IMR-90 (cell line): Measurements from ENCODE around the gene TOP2B. TPM values are rescaled to one million over a fixed set of nuclear protein-coding genes. Genes with fewer than 3 reads are reported as not detected.

Experiments
- ATAC-seq: fragments of 200-7000 bp; cut with Tn5 transposase; 2 replicates; pipeline ENCODE4 v1.9.1; 2020; ENCODE audit warnings: low read depth, mild to moderate bottlenecking, moderate library complexity
- BruUV-seq: library from RNA; stranded (reverse); fragments of 400-500 nt; replicated peaks from 2 replicates; lab custom pipeline; 2021; lab: Mats Ljungman, UMichigan
- CTCF ChIA-PET: fragments of 300-600 bp; formaldehyde crosslinking; extraction: SDS; loops from one replicate; lab custom pipeline; 2021; ENCODE audit warnings: antibody characterized with exemption; lab: Yijun Ruan, JAX
- POLR2A ChIA-PET: fragments of 300-600 bp; sonication (Branson Sonifier 250); formaldehyde crosslinking; loops from one replicate; lab custom pipeline; 2022; ENCODE audit warnings: antibody characterized with exemption; ENCODE audit not compliant: unreplicated experiment; lab: Charles Lee
- DNase-seq: peaks from one replicate; pipeline ENCODE4 v3.0.0; 2013
- H2AFZ ChIP-seq: replicated peaks from 2 replicates; pipeline ENCODE3; 2013; ENCODE audit warnings: low read length, mild to moderate bottlenecking; ENCODE audit not compliant: poor library complexity
- H2AK5ac ChIP-seq: 2 replicates; pipeline ENCODE4 v1.6.1; 2013; ENCODE audit warnings: low read depth, low read length, inconsistent platforms
- H2AK9ac ChIP-seq: replicated peaks from 2 replicates; pipeline ENCODE3; 2013; ENCODE audit warnings: mild to moderate bottlenecking, low read depth, low read length, moderate library complexity; ENCODE audit not compliant: poor library complexity
- H2BK120ac ChIP-seq: 2 replicates; pipeline ENCODE4 v1.6.1; 2013; ENCODE audit warnings: low read depth, low read length, inconsistent platforms
- H2BK15ac ChIP-seq: 3 replicates; pipeline ENCODE4 v1.6.1; 2013; ENCODE audit warnings: low read depth, low read length, inconsistent platforms
- H2BK20ac ChIP-seq: 2 replicates; pipeline ENCODE4 v1.6.1; 2013; ENCODE audit warnings: low read depth, mild to moderate bottlenecking, inconsistent platforms, low read length, moderate library complexity
- H2BK5ac ChIP-seq: 2 replicates; pipeline ENCODE4 v1.6.1; 2013; ENCODE audit warnings: mild to moderate bottlenecking, low read depth, low read length, inconsistent platforms; ENCODE audit not compliant: poor library complexity, severe bottlenecking
- H3K14ac ChIP-seq: replicated peaks from 2 replicates; pipeline ENCODE4 v1.6.1; 2013; ENCODE audit warnings: low read depth, low read length, inconsistent platforms
- H3K18ac ChIP-seq: 2 replicates; pipeline ENCODE4 v1.6.1; 2013; ENCODE audit warnings: low read depth, low read length, control low read depth
- H3K23ac ChIP-seq: 2 replicates; pipeline ENCODE4 v1.6.1; 2013; ENCODE audit warnings: low read depth, low read length, inconsistent platforms
- H3K27ac ChIP-seq: 2 replicates; pipeline ENCODE4 v1.5.1; 2013; ENCODE audit warnings: mild to moderate bottlenecking, control low read depth, low read length; ENCODE audit not compliant: insufficient read depth
- H3K27me3 ChIP-seq: 2 replicates; pipeline ENCODE4 v1.6.1; 2013; ENCODE audit warnings: low read length; ENCODE audit not compliant: control insufficient read depth, insufficient read depth
- H3K36me3 ChIP-seq: 2 replicates; pipeline ENCODE4 v1.6.1; 2013; ENCODE audit warnings: low read length, mixed read lengths; ENCODE audit not compliant: control insufficient read depth, insufficient read depth
- H3K4ac ChIP-seq: 2 replicates; pipeline ENCODE4 v1.6.1; 2013; ENCODE audit warnings: low read depth, low read length, inconsistent platforms
- H3K4me1 ChIP-seq: 2 replicates; pipeline ENCODE4 v1.6.1; 2013; ENCODE audit warnings: low read length, mixed read lengths; ENCODE audit not compliant: control insufficient read depth, insufficient read depth
- H3K4me2 ChIP-seq: 2 replicates; pipeline ENCODE4 v1.6.1; 2013; ENCODE audit warnings: low read depth, mild to moderate bottlenecking, control low read depth, low read length, moderate library complexity
- H3K4me3 ChIP-seq: 2 replicates; pipeline ENCODE4 v1.5.1; 2013; ENCODE audit warnings: low read depth, mild to moderate bottlenecking, control low read depth, low read length, moderate library complexity; ENCODE audit not compliant: insufficient read depth
- H3K56ac ChIP-seq: 2 replicates; pipeline ENCODE4 v1.6.1; 2013; ENCODE audit warnings: low read length, inconsistent platforms; ENCODE audit not compliant: insufficient read depth; ENCODE audit errors: extremely low read depth
- H3K79me1 ChIP-seq, 2 experiments: 2 replicates each; pipeline ENCODE4 v1.6.1; 2013; ENCODE audit warnings: low read length in 2 of 2, inconsistent platforms in 1 of 2, low read depth in 1 of 2
- H3K9ac ChIP-seq: 2 replicates; pipeline ENCODE4 v1.6.1; 2013; ENCODE audit warnings: low read depth, low read length, control low read depth
- H3K9me1 ChIP-seq: 2 replicates; pipeline ENCODE4 v1.6.1; 2013; ENCODE audit warnings: low read length, inconsistent platforms; ENCODE audit not compliant: insufficient read depth
- H3K9me3 ChIP-seq: 2 replicates; pipeline ENCODE4 v1.6.1; 2013; ENCODE audit warnings: low read length; ENCODE audit not compliant: control insufficient read depth, insufficient read depth
- H4K20me1 ChIP-seq: 2 replicates; pipeline ENCODE4 v1.6.1; 2013; ENCODE audit warnings: low read length, inconsistent platforms; ENCODE audit not compliant: insufficient read depth
- H4K5ac ChIP-seq: 2 replicates; pipeline ENCODE4 v1.6.1; 2013; ENCODE audit warnings: mild to moderate bottlenecking, low read depth, low read length, control low read depth
- H4K8ac ChIP-seq, 2 experiments: 2 replicates each; pipeline ENCODE4 v1.6.1; 2013; ENCODE audit warnings: low read depth in 2 of 2, low read length in 2 of 2, control low read depth in 1 of 2, inconsistent platforms in 1 of 2
- H4K91ac ChIP-seq: 2 replicates; pipeline ENCODE4 v1.6.1; 2013; ENCODE audit warnings: low read depth, low read length, inconsistent platforms; ENCODE audit not compliant: insufficient read depth
- BHLHE40 ChIP-seq: fragments of 150-350 bp; IDR thresholded peaks from 2 replicates; pipeline ENCODE4 v1.6.1; 2016; ENCODE audit warnings: mild to moderate bottlenecking, low read depth, low read length
- CEBPB ChIP-seq: IDR thresholded peaks from 2 replicates; pipeline ENCODE4 v1.6.1; 2012; ENCODE audit warnings: low read depth, low read length, improper control_type of control experiment
- MAFK ChIP-seq: IDR thresholded peaks from 2 replicates; pipeline ENCODE4 v1.6.1; 2012; ENCODE audit warnings: low read depth, low read length, improper control_type of control experiment
- RAD21 ChIP-seq: IDR thresholded peaks from 2 replicates; pipeline ENCODE4 v1.6.1; 2012; ENCODE audit warnings: low read length, improper control_type of control experiment
- SMC3 ChIP-seq: fragments of 150-350 bp; IDR thresholded peaks from 2 replicates; pipeline ENCODE4 v1.6.1; 2016; ENCODE audit warnings: low read depth, mild to moderate bottlenecking, antibody characterized with exemption, low read length, moderate library complexity
- WGBS, 2 experiments: methylation state at CpG; one replicate each; pipeline versions ENCODE4 v1.1.5 to v1.1.7; 2013; ENCODE audit warnings: missing lambda C conversion rate in 2 of 2; ENCODE audit not compliant: insufficient read length in 1 of 2; ENCODE audit errors: extremely low coverage in 2 of 2; 5-methylcytosine and 5-hydroxymethylcytosine counted together
- dilution Hi-C: fragments of 300-500 bp; cut with HindIII; formaldehyde crosslinking; loops from one replicate; pipeline ENCODE4 v1.14.3; 2018; ENCODE audit warnings: low sequenced_read_pairs; ENCODE audit not compliant: unreplicated experiment
- in situ Hi-C: fragments of 300-500 bp; cut with MboI; formaldehyde crosslinking; loops from 3 replicates; pipeline ENCODE4 v1.14.3; 2019; ENCODE audit warnings: low sequenced_read_pairs, inconsistent platforms, mixed read lengths
- intact Hi-C: fragments of 100-400 bp; cut with micrococcal nuclease; formaldehyde crosslinking; loops from 2 replicates; pipeline ENCODE4 v1.10.0; 2022
- polyA plus RNA-seq, 3 experiments: library from polyadenylated mRNA; depleted of rRNA; stranded (reverse); fragments of >200 nt; gene quantifications; 2 replicates each; pipeline ENCODE4 v1.2.3, GENCODE V29; 2012; ENCODE audit warnings: low replicate concordance in 1 of 3
- total RNA-seq: library from RNA; depleted of rRNA; stranded (reverse); fragments of >200 nt; gene quantifications from 2 replicates; pipeline ENCODE4 v1.2.3, GENCODE V29; 2012
- TF ChIP-seq, protein P1 (sequence below): fragments of 150-350 bp; IDR thresholded peaks from 2 replicates; pipeline ENCODE4 v1.6.1; 2017; ENCODE audit warnings: mild to moderate bottlenecking, antibody characterized with exemption, low read length, low read depth
- TF ChIP-seq, protein P2 (sequence below): conservative IDR thresholded peaks from 2 replicates; pipeline ENCODE4 v1.5.1; 2012; ENCODE audit warnings: mild to moderate bottlenecking, low read depth, low read length, improper control_type of control experiment

Gene TOP2B
- total and polyA plus RNA-seq, 2 of the 4 experiments (the other 2 are of a cell fraction) = 45.5 to 53.4 TPM

DNA sequence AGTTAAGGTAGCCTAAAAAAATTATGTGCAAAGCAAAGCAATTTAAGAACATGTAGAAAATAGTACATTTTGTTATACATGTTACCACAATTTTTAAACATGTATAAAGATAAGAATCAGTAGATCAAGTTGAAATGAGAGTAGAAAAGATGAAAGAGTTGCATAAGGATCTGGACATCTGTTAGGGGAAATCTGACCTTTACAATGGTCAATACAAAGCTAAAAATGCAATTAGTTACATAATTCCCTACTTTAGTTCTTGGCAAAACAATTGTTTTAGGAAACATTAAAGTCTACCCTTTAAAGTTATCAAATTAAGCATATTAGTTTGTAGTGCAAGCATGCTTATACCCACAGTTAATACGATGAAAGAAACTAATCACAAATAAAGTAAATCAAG is 32.7 kb downstream of the TOP2B start:
- POLR2A ChIA-PET = no interaction called here
- H3K27me3 ChIP-seq = no peaks in the 10 kb centered on the region
- H3K79me1 ChIP-seq = peaks cover 0 to 6% of the 10 kb centered on the region in 2 experiments; a peak in 2 of 4 replicates
- no peak overlapping the region for H2BK120ac ChIP-seq
- no peak overlapping the region for H3K27ac ChIP-seq
- H4K91ac ChIP-seq = no peak overlapping the region
- no peak overlapping the region for H4K5ac ChIP-seq
- in situ Hi-C loops (no loop called here), dilution Hi-C loops (no loop called here), intact Hi-C loops (loop anchor here (2.0 to 5.0 kb wide), 2 partner anchors 19 to 130 kb away; no protein-coding TSS in a partner anchor)
- no peak overlapping the region for H2BK20ac ChIP-seq
- H3K4ac ChIP-seq = no peak overlapping the region
- H3K36me3 ChIP-seq = peaks cover 15% of the 10 kb centered on the region
- H4K20me1 ChIP-seq = no peaks in the 10 kb centered on the region
- no peak overlapping the region for H2BK5ac ChIP-seq
- H2AK9ac ChIP-seq = no peak overlapping the region
- H3K18ac ChIP-seq = no peak overlapping the region
- no peak overlapping the region for H3K4me2 ChIP-seq
- H2BK15ac ChIP-seq = no peak overlapping the region
- WGBS, 2 experiments = no CpG with 5 or more reads among the region's 1 CpG
- H3K9me3 ChIP-seq = no peaks in the 10 kb centered on the region
- H3K9ac ChIP-seq = no peak overlapping the region
- H3K14ac ChIP-seq = no peak overlapping the region
- CTCF ChIA-PET = interaction anchor here (1.2 kb wide), 1 partner anchor 38 kb away, joined by 3 read pairs; no protein-coding TSS in a partner anchor
- H3K4me3 ChIP-seq = no peak overlapping the region
- BruUV-seq = no TSS peak
- ATAC-seq (no peak), DNase-seq (no peak)
- H2AK5ac ChIP-seq = no peak overlapping the region
- H4K8ac ChIP-seq = no peak overlapping the region
- no peak overlapping the region for H3K56ac ChIP-seq
- H3K4me1 ChIP-seq = no peaks in the 10 kb centered on the region
- no peak overlapping the region for H2AFZ ChIP-seq
- H3K23ac ChIP-seq = no peak overlapping the region
- TF ChIP-seq BHLHE40 = no peak
- TF ChIP-seq MAFK = no peak
- no peak for TF ChIP-seq SMC3
- TF ChIP-seq, protein P1, sequence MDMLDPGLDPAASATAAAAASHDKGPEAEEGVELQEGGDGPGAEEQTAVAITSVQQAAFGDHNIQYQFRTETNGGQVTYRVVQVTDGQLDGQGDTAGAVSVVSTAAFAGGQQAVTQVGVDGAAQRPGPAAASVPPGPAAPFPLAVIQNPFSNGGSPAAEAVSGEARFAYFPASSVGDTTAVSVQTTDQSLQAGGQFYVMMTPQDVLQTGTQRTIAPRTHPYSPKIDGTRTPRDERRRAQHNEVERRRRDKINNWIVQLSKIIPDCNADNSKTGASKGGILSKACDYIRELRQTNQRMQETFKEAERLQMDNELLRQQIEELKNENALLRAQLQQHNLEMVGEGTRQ = no peak
- TF ChIP-seq, protein P2, sequence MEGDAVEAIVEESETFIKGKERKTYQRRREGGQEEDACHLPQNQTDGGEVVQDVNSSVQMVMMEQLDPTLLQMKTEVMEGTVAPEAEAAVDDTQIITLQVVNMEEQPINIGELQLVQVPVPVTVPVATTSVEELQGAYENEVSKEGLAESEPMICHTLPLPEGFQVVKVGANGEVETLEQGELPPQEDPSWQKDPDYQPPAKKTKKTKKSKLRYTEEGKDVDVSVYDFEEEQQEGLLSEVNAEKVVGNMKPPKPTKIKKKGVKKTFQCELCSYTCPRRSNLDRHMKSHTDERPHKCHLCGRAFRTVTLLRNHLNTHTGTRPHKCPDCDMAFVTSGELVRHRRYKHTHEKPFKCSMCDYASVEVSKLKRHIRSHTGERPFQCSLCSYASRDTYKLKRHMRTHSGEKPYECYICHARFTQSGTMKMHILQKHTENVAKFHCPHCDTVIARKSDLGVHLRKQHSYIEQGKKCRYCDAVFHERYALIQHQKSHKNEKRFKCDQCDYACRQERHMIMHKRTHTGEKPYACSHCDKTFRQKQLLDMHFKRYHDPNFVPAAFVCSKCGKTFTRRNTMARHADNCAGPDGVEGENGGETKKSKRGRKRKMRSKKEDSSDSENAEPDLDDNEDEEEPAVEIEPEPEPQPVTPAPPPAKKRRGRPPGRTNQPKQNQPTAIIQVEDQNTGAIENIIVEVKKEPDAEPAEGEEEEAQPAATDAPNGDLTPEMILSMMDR = no peak
- no peak for TF ChIP-seq RAD21
- no peak for TF ChIP-seq CEBPB
- no peaks in the 10 kb centered on the region for H3K9me1 ChIP-seq
